ENCODE results near the gene C13orf46.

GRCh38 chr13:113981194-113981605 lies 7.3 kb upstream of the C13orf46 start:
- no peak for TF ChIP-seq CTCF (conservative IDR thresholded peaks at IDR 0.05; ENCODE audit: low read depth, low read length)
- TF ChIP-seq EZH2phosphoT487 (IDR thresholded peaks at IDR 0.05; ENCODE audit: borderline replicate concordance, low read length) = no peak; the same call in 1 of the 2 replicates
